ENCODE measurements around the gene CHAMP1. TPM values are rescaled to one million over a fixed set of nuclear protein-coding genes. Genes with fewer than 3 reads are reported as not detected.
"Not testable (repeated sequence)": the region's sequence is repeated elsewhere in the genome, so short reads cannot be mapped to it uniquely, and the experiment has no call there.

CHAMP1 gene
- total and polyA plus RNA-seq, 2 of the 13 experiments (the other 11 are each of a cell fraction or from before 2014, with no cell fraction given), result 8.4 to 9.7 TPM

DNA sequence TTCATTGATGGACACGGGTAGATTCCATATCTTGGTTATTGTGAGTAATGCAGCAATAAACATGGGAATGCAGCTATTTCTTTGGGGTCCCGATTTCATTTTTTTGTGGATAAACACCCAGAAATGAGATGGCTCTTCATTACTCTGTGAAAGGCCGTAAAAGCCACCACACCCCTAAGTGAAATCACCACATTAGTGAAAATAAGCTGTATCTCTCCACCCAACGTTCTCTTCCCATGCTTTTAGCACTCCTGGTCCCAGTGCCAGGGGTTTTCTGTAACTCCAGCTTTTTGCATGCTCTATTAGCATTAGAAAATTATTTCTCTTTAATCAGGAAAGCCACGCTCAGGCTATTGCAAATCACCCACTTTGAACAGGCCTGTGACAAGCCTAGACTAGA lies 15.8 kb downstream of the CHAMP1 start (continued):
- no peak for TF ChIP-seq ZEB1 (IDR thresholded peaks at IDR 0.05; ENCODE audit: insufficient replicate concordance, low read depth)
- no peak for TF ChIP-seq ZNF878 (CRISPR knock-in tag; IDR thresholded peaks at IDR 0.05)
- TF ChIP-seq HIC2 (CRISPR knock-in tag; IDR thresholded peaks at IDR 0.05; ENCODE audit: low read depth), result no peak
- no peak for TF ChIP-seq ZC3H4 (CRISPR knock-in tag; IDR thresholded peaks at IDR 0.05; ENCODE audit: borderline replicate concordance)
- TF ChIP-seq RXRA (CRISPR knock-in tag; IDR thresholded peaks at IDR 0.05), result no peak
- no peak for TF ChIP-seq MTA3 (CRISPR knock-in tag; IDR thresholded peaks at IDR 0.05)

DNA sequence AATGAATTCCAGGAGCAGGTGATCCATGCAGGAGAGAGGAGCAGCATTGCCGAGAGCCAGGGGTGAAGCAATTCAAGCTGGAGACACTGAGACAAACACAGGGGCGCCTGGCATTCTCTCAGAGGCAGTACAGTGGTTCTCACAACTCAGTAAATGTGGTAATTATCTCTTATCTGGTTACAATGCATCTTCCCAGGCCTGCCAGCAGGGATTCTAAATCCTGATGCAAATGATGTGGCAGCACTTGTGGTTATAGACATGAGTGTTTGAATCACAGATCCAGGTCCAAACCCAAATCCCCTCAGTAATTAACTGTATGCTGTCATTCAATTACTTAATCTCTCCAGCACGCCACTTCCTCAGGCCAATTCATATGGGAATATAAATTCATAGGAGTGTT lies 19.6 kb downstream of the CHAMP1 start:
- FAIRE-seq; H3K27ac ChIP-seq (ENCODE audit: extremely low read length, insufficient read depth, low read length); BruUV-seq (replicated peaks); H3K27me3 ChIP-seq (ENCODE audit: control insufficient read depth in 1 of 2, insufficient read depth in 2 of 2, low read length in 2 of 2); H3K4me1 ChIP-seq (ENCODE audit: insufficient read depth, low read length); H2AFZ ChIP-seq (ENCODE audit: low read length); in situ Hi-C loops (cut with HindIII; ENCODE audit: extremely low pct_ligation_motif_present, low pct_unique_long_range_greater_than_20kb); CTCF ChIA-PET (ENCODE audit: low intra/inter-chr PET ratio, low total read pairs); H3K36me3 ChIP-seq (replicated peaks in 1 of 2; ENCODE audit: control insufficient read depth in 1 of 2, insufficient read depth in 2 of 2, low read length in 2 of 2); DNase-seq (ENCODE audit: low spot score); intact Hi-C loops (cut with micrococcal nuclease; ENCODE audit: unreplicated experiment); H3K9ac ChIP-seq (ENCODE audit: insufficient read depth, low read depth, low read length); H3K4me3 ChIP-seq (replicated peaks in 1 of 3; ENCODE audit: insufficient read depth in 1 of 3, low read depth in 2 of 3, low read length in 3 of 3); H3K79me2 ChIP-seq (ENCODE audit: insufficient read depth, low read length); H4K20me1 ChIP-seq (ENCODE audit: insufficient read depth, low read length); H3K9me3 ChIP-seq (ENCODE audit: low read length); H3K4me2 ChIP-seq (ENCODE audit: low read depth, low read length); ATAC-seq: not testable (repeated sequence)
- WGBS (ENCODE audit: low lambda C conversion rate), result 61% methylated on average over 3 of the region's 3 CpGs
- POLR2A ChIA-PET, result interaction anchor here (1.3 kb wide), 1 partner anchor 52 kb away, joined by 6 read pairs; the partner anchor contains the start of gene UPF3A
